ENCODE results near the gene MRPL22.
"Not testable (repeated sequence)": the region's sequence is repeated elsewhere in the genome, so short reads cannot be mapped to it uniquely, and the experiment has no call there.

Gene MRPL22

DNA sequence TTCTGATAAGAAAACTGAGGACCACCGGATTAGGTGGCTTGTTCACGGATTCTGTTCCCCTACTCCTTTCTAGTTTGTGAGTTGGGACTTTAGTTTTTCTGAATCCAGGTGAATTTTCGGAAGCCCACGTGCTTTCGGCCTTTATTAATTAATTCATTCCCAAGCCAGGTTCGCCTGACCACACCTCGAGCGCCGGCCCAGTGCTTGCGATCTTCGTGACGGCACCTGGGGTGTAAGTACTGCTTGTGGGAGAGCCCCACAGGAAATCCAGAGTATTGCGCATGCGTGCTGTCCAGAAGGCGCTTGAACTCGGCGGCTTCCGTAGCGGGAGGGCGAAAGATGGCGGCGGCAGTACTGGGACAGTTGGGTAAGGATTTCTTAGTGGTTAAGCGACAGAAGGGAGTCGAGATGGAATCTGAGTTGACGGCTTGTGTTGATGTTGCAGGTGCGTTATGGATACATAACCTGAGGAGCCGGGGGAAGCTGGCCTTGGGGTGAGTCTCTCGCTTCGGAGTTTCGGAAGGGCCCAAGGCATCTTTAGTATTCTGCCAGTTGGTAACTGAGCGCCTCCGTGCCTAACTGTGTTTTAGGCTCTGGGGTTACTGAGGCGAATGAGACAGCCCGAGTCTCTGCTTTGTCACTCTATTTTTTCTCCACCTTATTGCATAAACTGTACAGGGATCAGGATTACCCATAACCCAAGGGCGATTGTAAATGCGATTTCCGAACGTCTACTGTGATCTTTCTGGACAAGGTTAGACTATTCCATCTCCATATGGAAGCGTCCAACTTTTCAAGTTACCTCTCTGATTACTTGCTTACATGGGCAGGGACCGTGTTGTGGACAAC lies at the start of gene MRPL22:
MRPL22 (plus strand) TSS at position 302 of the 849 bp plus-strand sequence; CDS start at position 340, 38 bp downstream.
- peak; percentile 97 for DNase-seq

DNA sequence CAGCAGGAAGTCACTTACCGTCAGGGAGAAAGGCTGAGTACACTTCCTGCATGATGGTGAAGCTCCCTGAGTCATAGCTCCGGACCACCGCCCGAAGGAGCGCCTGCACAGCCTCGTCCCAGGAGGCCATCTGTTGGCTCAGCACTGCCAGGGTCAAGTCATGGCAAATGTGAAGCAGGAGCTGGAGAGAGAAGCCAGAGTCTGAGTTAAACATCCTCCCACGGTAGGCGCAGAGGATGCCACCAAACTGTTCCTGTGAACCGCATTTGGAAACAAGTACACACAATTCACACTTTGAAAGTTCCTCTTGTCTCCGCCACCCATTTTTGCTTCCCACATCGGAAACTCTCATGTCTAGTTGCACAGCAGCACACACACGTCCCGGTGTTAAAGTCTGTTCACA lies 48.5 kb upstream of the MRPL22 start:
- no peak for DNase-seq

DNA sequence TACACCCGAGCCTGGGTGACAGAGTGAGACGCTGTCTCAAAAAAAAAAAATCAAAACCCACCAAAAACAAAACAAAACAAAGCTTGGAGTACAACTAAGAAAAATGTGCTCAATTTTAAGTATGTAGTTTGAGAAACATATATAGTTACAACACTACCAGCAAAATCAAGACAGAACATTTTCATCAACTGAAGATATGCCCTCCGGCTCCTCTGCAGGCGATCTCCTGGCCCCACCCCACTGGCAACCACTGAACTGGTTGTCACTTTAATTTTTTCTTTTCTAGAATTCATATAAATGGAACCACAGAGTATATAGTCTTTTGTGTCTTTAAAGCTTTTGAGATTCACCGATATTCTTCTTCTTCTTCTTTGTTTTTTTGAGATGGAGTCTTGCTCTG lies 47.5 kb upstream of the MRPL22 start:
- no peak for DNase-seq

DNA sequence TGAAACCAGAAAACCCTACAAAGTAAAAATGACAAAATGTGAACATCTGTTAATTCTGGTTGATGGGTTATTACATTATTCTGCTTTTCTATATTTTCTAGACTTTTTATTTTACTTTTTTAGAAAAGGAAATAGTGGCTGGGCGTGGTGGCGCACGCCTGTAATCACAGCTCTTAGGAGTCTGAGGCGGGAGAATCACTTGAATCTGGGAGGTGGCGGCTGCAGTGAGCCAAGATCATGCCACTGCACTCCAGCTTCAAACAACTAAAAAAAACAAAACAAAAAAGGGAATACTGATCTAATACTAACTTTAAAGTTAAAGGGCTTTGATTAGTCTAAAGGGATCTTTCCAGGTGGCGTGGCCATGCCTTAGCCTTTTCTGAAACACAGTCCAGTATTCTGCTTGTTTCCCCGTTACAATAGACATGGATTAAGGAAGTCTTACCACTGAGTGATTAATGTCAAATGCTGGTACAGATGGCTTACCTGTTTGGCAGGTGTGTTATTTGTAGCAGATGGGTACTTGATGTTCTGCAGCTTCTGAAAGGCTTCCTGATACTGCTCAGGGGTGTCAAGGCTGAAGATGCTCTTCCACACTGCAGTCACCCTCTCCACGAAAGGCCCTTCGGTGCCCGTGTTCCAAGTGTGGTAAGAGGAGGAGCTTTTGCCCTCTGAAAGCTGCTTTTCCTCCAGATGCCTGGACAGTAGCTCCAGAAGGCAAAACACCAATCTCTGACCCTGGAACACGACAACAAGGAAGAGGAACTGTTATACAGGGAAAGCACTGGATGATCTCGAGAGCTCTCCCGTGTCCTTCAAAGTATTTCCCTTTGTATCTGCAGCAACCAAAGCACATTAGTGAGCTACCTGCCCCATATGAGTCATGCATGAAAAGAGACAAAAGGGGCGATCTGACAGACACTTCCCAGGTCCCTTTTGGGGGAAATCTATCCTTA lies 45.0 kb upstream of the MRPL22 start:
- DNase-seq: no peak

DNA sequence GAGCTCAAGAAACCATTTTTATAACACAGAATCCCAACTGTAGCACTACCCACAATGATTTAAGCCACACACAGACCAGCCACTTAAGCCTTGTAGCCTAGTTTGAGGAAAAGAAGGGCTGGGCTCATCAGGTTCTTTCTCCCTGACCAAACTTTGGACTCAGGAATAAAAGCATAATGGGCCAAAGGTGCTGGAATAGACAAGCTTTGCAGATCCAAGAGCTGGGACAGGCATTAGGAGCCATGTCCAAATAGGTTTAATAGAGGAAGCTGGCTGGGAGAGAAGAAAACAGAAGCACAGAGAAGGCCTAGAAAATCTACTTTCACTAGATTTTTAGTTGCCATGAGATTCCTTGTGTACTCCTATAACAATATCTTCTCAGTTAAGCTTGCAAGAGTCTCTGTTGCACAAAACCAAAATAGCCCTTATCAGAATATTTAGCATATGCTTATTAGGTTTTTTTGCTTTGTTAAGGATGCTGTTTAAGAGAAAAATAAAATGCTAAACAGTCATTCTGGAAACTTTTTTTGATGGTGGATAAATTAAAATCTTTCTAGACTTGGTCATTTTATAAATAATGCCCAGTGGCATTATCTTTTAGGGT lies 44.2 kb upstream of the MRPL22 start:
- DNase-seq: no peak

DNA sequence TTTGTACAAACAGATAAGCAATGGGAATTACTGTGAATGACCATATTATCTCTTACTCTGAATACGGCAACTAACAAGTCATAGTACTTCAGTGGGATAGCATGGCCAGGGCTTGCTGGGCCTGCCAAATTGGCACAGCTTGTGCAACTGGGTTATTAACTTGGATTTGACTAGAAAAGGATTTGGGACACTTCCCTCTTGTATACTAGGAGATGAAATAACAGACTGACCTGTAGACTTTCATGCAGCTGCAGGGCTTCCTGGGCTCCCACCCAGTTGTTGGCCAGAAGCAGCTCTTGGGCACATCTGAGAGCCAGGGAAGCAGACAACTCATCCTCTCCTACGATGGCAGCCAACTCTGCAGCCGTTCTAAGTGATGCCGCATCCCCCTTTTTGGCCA lies 42.7 kb upstream of the MRPL22 start:
- no peak for DNase-seq

DNA sequence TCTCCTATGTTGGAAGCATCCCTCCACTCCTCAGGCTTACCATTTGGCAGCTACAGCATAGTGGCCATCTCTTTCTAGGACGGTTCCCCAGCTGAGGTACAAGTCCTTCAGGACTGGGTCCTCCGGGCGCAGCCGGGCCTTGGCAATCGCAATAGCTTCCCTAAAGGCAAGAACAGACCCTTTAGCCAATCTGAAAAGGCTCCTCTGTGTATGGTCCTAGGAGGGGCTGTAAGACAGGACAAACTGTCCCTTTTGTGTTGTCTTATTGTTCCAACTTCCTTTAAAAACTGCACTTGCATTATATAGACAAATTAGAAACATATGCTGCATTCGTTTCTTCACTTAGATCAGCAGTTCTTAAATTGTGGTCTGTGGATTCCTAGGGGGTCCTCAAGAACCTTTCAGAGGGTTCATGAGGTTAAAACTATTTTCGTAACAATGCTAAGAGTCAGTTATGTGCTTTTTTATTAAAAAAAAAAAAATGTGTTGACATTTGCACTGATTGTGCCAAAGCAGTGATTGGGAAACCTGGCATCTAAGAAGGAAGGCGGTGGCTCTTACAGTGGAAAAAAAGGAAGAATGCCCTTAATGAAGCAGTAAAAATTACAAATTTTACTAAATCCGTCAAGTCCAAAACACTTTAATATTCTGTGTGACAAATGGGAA lies 41.6 kb upstream of the MRPL22 start:
- DNase-seq: no peak

DNA sequence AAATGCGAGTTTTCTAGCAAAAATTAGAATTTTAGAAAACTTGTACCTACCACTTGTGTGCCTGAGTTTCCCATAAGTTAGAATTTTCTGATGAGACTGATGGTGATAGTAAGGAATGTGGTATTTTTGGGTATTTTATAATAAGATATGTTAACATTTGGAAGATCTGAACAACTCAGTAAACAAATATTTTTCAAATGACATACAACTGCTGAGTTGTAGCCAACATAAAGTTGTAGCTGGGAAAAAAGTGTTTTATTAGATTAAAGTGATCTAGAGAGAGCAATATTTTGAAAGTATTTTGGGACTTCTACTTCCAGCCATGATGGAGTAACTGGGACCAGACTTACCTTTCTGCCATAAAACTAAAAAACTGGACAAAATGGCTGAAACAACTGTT lies 40.8 kb upstream of the MRPL22 start:
- DNase-seq: no peak

DNA sequence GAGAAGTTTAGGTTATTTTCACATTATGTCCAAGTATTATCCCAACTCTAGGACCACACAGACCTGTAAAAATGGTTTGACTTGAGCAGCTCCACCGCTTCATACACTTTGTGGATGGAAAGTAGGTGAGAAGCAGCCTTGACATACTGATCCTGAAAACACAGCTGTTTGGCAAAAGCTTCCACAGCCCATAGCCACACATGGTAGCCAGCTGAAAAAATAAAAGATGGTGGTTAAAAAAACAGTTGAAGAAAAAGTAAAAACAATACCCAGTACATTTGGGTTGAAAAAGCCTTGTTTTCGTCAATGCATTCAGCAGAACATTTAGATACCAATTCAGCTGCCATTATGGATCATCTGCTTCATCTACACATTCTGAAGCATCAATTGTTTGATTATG lies 39.6 kb upstream of the MRPL22 start:
- peak; percentile 26 for DNase-seq

DNA sequence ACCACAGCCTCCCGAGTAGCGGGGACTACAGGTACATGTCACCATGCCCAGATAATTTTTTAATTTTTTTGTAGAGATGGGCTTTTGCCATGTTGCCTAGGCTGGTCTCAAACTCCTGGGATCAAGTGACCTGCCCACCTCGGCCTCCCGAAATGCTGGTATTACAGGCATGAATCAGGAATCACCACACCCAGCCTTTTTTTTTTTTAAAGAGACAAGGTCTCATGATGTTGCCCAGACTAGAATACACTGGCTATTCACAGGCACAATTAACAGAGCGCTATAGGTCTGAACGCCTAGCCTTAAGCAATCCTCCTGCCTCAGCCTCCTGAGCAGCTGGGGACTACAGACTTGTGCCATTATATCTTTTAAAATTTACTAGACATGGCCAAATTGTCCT lies 39.0 kb upstream of the MRPL22 start:
- no peak for DNase-seq

DNA sequence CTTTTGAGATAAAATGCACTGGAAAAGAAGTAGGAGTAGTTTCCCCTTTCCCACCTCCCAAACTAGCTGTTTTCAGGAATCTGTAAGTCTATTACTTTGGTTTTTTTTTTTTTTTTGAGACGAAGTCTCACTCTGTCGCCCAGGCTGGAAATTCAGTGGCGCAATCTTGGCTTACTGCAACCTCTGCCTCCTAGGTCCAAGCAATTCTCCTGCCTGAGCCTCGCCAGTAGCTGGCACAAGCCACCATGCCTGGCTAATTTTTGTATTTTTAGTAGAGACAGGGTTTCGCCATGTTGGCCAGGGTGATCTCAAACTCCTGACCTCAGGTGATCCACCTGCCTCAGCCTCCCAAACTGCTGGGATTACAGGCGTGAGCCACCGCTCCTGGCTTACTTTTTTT lies 35.3 kb upstream of the MRPL22 start:
- DNase-seq: not testable (repeated sequence)

DNA sequence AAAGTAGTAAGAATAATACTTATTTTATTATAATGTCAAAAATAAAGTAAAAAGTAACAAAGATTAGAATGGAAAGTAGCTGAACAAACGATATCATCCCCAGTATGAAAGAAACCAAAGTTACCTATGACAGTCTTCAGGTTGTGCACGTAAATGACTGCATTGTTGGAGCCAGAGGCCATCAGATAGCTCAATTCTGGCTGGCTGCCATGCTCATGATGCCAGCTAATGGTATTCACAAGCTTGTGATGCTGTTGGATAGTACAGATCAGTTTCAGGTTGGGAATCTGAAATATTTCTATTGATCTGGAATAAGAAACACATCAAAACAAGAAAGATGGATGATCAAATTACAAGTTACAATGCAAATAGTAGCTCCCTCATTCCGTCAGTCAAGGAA lies 24.0 kb upstream of the MRPL22 start:
- DNase-seq: no peak

DNA sequence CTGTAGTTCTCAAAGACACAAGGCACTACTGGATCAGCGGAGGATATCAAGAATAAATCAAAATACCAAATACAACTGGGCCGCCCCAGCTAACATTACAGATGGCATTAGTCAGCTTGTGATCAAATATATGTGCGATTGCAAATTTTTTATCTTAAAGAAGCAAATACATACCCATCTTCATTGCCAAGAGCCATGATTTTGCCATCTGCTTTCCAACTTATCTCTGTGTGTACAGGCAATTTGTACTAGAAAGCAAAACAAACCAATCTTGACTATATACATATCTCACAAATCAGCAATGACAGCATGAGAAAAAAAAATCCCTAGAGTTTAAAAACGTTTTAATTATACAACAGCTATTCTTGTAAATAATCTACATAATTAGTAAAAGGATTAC lies 23.1 kb upstream of the MRPL22 start:
- DNase-seq: no peak

DNA sequence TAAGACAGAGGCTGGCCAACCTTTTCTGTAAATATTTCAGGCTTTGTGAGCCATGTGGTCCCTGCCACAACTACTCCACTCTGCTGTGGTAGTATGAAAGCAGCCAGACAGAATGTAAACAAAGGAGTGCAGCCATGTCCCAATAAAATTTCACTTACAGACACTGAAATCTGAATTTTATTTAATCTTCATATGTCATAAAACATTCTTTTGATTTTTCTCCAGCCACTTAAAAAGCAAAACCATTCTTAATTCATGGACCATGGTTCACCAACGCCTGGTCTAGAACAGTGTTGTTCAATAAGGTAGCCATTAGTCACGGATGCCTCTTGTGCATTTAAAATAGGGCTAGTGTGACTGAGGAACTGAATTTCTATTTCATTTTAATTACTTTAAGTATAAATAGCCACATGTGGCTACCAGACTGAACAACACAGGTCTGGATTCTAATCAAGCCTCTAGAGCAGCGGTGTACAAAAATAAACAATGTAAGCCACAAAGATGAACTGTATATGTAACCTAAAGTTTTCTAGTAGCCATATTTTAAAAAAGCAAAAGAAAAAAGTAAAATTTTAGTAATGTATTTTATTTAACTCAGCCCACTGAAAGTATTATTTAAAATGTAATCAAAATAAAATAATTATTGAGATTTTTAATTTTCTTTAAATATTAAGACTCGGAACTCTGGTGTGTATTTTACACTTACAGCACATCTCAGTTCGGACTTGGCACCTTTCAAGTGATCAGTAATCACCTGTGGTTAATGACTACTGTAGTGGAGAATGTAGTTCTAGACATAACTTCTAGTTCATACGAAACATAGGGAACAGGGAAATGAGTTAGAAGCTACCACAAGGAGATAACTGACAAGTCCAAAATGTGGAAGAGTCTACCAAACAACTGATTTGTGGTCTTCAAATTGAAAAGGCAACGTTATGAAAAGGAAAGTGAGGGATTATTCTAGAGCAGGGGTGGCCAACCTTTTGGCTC lies 17.1 kb upstream of the MRPL22 start:
- no peak for DNase-seq

DNA sequence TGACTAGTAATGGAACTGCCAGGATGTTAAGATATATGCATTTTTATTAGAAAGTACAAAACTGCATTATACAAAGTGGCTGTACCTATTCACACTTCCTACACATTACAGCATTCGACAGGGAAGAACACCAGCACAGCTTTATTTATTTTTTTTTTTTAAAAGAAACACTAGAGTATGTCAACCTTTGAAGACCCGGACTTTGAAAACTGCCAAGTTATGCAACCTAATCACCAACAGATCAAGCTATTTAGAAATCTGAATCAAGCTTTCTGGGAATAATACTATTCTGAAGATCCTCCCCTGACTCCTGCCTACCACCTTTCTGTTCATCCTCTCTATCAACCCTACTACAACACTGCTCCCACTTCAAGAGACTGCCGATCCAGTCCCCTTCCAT lies 7.3 kb upstream of the MRPL22 start:
- no peak for DNase-seq

DNA sequence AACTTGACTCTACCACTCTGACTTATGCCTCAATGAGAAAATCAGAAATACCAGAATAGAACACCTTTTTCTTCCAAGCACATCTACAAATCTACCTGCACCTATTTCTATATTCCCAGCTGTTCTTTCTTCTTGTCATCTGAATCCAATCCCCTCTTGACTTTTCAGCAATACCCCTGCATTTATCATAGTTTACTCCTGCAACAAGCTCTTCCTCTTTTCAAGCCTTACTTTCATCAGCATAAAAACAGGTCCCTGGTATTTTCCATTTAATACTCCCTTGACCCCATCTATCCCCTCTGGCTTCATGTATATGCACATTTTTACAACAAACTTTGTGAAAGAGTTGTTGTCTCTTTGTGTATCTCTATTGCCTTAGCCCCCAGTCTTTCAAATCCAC lies 6.0 kb upstream of the MRPL22 start:
- no peak for DNase-seq

DNA sequence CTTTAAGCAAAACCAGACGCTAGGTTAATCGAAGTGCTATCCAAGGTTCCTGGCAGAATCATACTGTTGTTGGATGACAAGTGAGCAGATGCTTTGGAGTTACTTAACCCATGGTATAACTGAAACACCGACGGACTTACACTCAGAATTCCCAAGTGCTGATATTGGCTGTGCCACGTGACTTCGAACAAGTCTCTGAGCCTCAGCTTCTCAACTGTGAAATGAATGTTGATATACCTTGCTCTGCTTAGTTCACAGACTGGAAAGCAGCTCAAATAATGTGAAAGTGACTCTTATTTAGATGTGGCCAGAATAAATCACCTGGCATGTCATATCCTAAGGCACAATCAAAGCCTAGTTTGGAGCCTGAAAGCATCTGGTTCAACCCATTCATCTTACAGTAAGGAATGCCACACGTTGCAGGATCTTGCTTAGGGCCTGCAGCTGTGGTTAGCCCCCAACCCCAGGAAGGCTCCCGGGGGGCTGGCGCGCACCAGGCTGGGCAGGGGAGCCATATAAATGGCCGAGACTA lies 3.6 kb upstream of the MRPL22 start:
- no peak for DNase-seq

DNA sequence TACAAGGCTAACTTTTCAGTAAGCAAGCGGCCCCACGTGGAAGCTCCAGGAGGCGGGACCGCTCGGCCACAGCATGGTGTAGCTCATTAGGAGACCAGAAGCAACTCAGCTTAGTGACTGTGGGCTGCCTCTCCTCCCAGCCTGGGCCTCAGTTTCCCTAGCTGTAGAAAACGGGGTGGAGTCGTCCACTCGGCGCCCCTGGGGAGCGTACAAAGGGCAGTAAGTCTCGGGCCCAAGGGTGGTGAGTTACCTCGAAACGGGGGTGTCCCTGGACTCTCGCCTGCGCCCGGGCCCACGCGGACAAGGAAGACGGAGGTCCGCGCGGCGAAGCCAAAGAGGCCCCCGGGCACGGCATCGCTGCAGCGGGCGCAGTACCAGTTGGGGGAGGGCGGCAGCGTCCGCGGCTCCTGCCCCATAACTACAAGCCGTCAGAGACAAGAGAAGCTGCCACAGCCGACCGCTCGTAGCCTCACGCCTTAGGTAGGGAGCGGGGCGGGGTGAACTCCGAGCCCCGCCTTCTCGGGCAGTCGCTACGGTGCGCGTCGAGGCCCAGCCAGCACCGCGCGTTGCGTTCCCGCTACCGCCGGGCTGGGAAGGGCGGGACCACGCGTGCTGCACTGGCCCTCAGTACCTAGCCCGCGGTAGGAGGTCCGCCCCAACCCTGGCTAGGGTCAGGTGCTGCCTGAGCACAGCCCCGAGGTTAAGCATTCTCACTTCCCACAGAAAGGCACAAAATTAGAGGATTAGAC lies 3.0 kb upstream of the MRPL22 start, which contains the start of gene GEMIN5:
GEMIN5 (minus strand) TSS at position 494 of the 749 bp plus-strand sequence; CDS start at position 416, 78 bp downstream.
- peak; percentile 93 for DNase-seq

DNA sequence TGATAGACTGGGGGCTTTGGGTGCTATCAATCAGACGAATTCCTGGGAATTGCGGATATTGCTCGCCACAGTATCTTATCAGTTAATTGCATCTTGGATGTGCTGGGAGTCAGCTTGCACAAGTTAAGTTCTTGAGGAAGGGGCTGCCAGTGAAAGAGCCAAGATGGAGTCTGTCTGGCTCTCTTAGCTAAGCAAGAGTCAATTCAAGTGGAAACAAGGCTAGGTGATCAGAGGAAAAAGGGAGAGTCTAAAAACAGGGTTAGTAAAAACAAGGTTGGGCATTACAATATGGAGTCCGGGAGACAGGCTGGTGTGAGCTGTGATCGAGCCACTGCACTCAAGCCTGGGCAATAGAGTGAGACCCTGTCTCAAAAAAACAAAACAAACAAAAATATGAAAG lies 1.5 kb upstream of the MRPL22 start:
- DNase-seq: not testable (repeated sequence)

DNA sequence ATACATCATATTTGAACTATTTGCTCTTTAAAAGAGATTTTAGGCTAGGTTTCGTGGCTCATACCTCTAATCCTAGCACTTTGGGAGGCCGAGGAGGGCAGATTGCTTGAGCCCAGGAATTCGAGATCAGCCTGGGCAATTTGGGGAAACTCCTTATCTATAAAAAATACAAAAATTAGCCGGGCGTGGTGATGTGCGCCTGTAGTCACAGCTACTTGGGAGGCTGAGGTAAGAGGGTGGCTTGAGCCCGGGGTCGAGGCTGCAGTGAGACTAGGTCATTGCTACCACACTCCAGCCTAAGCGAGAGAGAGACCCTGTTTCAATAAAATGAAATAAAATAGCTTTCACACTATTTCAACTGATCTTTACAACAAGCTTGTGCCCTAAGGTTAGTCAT lies 500 bp upstream of the MRPL22 start:
- no peak for DNase-seq

All from eye (tissue), 1 donor.